Activated CD8-positive, alpha-beta memory T cell treated with anti-CD3 and anti-CD28 coated beads, Interleukin-2, amount 50 U/mL, for 48 hours (primary cell): ENCODE results near the gene COPA.

ENCODE experiments used
- DNase-seq: peaks from one replicate; pipeline ENCODE4 v3.0.0-alpha.2; 2020

COPA gene

DNA sequence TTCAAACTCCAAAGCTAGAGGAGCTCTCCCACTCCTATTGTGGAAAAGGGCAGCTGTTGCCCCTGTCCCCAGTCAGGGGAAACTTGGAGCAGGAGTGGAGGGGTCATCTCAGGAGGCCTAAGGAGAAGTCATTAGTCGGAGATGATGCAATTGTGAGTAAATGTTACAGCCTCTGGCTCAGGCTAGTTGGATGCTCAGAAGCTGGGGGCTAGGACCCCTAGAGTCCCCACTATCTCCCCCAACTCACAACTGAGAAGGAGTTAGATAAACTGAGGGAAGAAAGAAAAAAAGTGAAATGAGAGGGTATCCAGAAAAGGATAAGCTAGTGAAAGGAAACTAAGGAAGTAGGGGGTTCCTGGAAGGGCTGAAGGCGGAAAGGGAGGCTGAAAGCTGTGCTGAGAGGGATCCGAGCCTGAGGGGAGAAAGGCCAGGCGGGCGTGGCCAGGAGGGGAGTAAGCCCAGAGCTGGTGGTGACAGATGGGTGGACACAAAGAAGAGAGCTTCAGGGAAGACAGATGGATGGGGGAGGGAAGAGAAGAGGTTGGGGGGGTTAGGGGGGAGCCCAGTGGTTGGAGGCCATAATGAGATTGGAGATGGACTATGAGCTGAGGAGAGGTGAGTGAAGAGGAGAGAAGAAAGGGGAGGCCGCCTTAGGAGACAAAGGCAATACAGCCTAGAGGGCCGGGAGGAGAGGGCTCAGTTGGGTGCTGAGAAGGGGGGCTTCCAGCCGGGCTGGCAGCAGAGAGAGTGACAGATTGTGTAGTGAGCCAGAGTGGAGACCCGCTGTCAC is 19.3 kb upstream of the COPA start:
- no peak for DNase-seq

- no peak for DNase-seq
These were observed 18.7 kb upstream of the COPA start for GRCh38 chr1:160361814-160362167.

DNA sequence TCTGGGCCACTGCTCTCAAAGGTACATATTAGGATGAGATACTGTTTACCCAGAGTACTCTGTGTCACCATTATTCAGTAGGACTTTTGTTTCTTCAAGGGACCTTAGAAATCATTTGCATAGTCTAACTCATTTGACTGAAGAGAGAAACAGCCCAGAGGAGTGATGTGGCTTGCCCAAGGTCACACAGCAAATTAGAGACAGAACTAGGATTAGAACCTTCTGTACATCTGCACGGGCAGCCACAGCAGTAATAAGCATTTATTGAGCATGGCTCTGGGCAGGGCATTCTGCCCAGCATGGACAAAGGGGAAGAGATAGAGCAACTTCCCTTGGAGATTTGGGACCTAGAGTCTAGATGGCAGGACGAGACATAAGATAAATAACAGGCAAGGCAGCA is 18.1 kb upstream of the COPA start:
- no peak for DNase-seq

GRCh38 chr1:160360227-160360695 is 17.2 kb upstream of the COPA start:
- no peak for DNase-seq

GRCh38 chr1:160359559-160360226 is 16.6 kb upstream of the COPA start:
- no peak for DNase-seq

- DNase-seq: no peak
These were observed 15.0 kb upstream of the COPA start for GRCh38 chr1:160358073-160358472.

GRCh38 chr1:160357286-160358002 is 14.4 kb upstream of the COPA start:
- DNase-seq: no peak

DNA sequence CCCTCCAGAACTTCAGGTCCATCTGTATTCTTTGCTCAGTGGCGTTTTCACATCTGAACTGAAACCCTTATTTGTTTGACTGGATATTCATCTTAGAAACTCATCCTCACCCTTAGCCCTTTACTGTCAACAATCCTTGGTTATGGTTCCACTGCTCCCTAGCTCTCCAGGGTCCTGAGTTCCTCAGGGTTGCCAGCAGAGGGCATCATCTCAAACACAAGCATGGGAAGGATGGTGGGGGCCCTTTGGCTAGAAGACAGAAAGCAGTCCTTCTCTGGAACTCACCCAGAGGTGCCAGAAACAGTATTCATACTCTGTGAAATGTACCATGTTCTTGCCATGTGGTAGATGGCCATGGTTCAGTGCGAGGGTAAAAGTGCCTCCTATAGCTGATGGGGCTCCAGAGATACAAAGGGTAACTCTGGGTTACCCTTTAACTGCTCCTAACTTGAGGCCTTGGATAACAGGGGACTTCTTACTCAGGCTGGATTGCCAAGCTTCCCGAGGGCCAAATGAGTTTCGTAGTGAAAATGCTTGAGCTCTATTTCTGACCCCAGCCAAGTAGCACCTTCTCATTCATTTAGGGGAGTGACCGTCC is 11.4 kb upstream of the COPA start:
- DNase-seq: no peak

GRCh38 chr1:160353223-160353622 is 10.2 kb upstream of the COPA start:
- no peak for DNase-seq

GRCh38 chr1:160352555-160352954 is 9.5 kb upstream of the COPA start:
- DNase-seq: no peak

GRCh38 chr1:160351629-160352028 is 8.6 kb upstream of the COPA start:
- DNase-seq: no peak

DNA sequence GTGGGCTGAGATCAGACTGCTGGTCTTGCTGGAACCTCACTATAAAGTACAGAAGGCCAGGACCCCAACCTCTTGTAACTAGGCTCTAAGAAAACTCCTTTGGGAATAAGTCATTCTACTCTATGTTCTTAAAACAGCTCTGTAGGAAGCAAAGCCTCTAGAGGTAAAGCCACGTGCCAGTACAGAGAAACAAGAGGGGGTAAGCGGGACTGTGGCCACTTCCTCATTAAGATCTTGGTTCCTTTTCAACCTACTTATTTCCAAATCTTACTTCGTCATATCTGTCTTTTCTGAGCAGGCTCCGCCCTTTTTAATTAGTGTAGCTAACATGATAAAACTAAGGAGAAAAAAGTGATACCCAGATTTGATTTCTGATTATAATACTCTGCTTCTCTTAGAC is 3.9 kb upstream of the COPA start:
- DNase-seq: no peak

- no peak for DNase-seq
These were observed 3.4 kb upstream of the COPA start for GRCh38 chr1:160346463-160346862.

DNA sequence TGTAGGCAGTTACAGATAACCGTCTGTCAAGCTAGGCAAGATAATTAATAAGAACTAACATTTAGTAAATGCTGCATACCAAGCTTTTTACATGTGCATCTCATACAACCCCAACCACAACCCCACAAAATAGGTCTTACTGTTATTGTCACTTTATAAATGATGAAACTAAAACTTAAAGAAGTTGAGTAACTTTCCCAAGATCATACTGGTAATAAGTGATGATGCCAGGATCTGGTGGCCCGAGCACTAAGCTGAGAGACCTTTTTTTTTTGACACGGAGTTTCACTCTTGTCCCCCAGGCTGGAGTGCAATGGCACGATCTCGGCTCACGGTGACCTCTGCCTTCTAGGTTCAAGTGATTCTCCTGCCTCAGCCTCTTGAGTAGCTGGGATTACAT is 1.9 kb upstream of the COPA start:
- no peak for DNase-seq

GRCh38 chr1:160344241-160344640 is 1.2 kb upstream of the COPA start:
- no peak for DNase-seq

GRCh38 chr1:160342526-160342925 is 524 bp downstream of the COPA start:
- DNase-seq: no peak

DNA sequence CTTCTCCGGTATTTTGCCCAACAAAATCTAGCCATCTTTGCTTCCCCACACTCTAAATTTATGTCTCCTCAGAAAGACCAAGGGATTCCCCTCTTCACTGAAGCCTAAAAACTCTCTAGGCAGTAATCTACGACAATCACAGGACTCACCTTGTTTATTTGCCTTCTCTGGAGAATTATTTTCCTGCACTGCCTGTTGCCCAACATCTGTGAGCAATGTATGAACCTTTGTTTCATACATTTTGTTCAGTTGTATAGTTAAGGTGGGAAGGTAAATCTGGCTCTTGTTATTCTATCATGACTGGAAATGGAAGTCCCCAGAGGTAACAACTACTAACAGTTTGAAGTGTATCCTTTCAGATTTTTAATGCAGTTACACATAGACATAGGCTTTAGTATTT is 2.2 kb downstream of the COPA start:
- DNase-seq: no peak

- DNase-seq: no peak
These were observed 2.9 kb downstream of the COPA start for GRCh38 chr1:160340146-160340545.

GRCh38 chr1:160338580-160338979 is 4.5 kb downstream of the COPA start:
- DNase-seq: no peak

GRCh38 chr1:160332516-160332915 is 10.5 kb downstream of the COPA start:
- no peak for DNase-seq

DNA sequence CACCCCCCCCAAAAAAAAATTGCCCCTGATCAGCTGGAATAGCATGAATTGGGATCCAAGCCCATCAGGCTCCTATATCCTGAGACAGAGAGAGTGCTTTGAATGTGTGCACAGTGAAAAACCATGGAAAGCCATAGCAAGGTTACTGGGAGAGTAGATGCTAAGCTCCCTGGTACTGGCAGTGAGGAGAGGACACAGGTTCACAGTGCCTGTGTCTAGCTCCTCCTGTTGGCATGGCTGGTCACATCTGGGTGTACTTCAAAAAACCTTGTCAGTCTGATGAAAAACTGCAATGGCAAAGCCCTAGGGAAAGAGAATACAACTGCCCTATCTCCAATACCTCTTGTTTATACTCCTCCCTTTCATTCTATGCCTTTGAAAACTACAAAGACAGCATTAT is 12.9 kb downstream of the COPA start:
- DNase-seq: no peak

- DNase-seq: no peak
These were observed 14.9 kb downstream of the COPA start for GRCh38 chr1:160328184-160328583.

DNA sequence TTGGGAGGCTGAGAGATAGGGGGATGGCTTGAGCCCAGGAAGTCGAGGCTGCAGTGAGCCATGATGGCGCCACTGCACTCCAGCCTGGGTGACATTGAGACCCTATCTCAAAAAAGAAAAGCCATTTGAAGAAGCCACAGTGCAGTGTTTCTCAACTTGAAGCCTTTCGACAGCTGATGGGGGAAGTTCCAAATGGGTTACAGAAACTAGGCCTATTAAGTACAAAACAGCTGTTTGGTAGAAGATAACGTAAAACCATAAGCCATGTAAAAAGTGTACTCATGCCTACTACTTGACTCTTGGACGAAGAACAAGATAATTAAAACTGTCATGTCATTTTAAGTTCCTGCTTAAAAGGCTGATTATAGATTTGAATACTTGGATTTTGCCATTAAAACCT is 16.6 kb downstream of the COPA start:
- no peak for DNase-seq

DNA sequence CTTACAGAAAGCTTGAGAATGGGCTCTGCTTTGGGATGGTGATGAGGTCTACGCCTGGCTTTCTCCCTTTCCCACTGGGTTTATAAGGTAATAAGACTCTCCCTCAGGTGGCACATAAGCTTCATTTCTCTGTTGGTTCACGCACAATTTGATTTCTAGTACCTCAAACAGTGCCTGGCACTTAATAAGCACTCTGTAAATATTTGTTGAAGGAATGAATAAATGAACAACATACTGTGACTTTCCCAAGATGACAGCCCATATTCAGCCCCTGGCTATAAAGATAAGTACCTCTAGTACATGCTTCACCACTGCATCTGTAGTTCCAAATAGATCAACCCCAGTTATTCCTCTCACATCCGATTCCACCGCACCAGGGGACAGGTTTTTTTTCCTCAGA is 17.8 kb downstream of the COPA start:
- DNase-seq: no peak
